SU-DHL-6 (cell line): ENCODE measurements around the gene RALY.

Source experiments
- H2AFZ ChIP-seq: fragments of 200-600 bp; sonication (generic); 2 replicates; pipeline ENCODE4 v1.6.1; 2014; ENCODE audit warnings: low read depth, mild to moderate bottlenecking, moderate library complexity, mixed read lengths, antibody characterized with exemption, low read length; ENCODE audit not compliant: severe bottlenecking
- H3F3A ChIP-seq: fragments of 200-600 bp; shearing (Covaris generic); 2 replicates; pipeline ENCODE4 v1.6.0; 2016; ENCODE audit warnings: antibody characterized with exemption, mild to moderate bottlenecking; ENCODE audit not compliant: insufficient read depth
- H3K27ac ChIP-seq: fragments of 200-600 bp; sonication (generic); 2 replicates; pipeline ENCODE4 v1.5.1; 2016; ENCODE audit warnings: low read depth, mild to moderate bottlenecking, low read length, moderate library complexity, mixed read lengths
- H3K27me3 ChIP-seq: fragments of 200-600 bp; sonication (generic), shearing (Covaris generic); 2 replicates; pipeline ENCODE4 v1.6.0; 2014; ENCODE audit warnings: mild to moderate bottlenecking, low read length
- H3K36me3 ChIP-seq: fragments of 200-600 bp; sonication (generic); 2 replicates; pipeline ENCODE4 v1.6.1; 2014; ENCODE audit warnings: mild to moderate bottlenecking, low read length, mixed read lengths
- H3K4me2 ChIP-seq: fragments of 300-600, 200-600 bp; shearing (Covaris generic), sonication (generic); 2 replicates; pipeline ENCODE4 v1.6.0; 2014; ENCODE audit warnings: low read length, low read depth, mild to moderate bottlenecking; ENCODE audit not compliant: poor library complexity, severe bottlenecking
- H3K4me3 ChIP-seq: fragments of 200-600 bp; sonication (generic); 2 replicates; pipeline ENCODE4 v1.5.1; 2014; ENCODE audit warnings: antibody characterized with exemption, low read length, mild to moderate bottlenecking, mixed read lengths; ENCODE audit not compliant: insufficient read depth, poor library complexity, severe bottlenecking
- H3K79me2 ChIP-seq: fragments of 200-600 bp; sonication (generic); 2 replicates; pipeline ENCODE4 v1.6.1; 2014; ENCODE audit warnings: mild to moderate bottlenecking, low read length, moderate library complexity; ENCODE audit not compliant: insufficient read depth
- H3K9ac ChIP-seq: fragments of 200-600 bp; sonication (generic); 2 replicates; pipeline ENCODE4 v1.7.0; 2014; ENCODE audit warnings: mild to moderate bottlenecking, low read length
- H3K9me2 ChIP-seq: fragments of 200-600 bp; sonication (generic); replicated peaks from 2 replicates; pipeline ENCODE4 v1.6.1; 2014; ENCODE audit warnings: low read length; ENCODE audit not compliant: insufficient read depth
- H3K9me3 ChIP-seq: fragments of 200-600 bp; sonication (generic); 2 replicates; pipeline ENCODE4 v1.6.1; 2014; ENCODE audit warnings: low read length, mixed read lengths; ENCODE audit not compliant: insufficient read depth
- H4K20me1 ChIP-seq: fragments of 200-600 bp; sonication (generic); 2 replicates; pipeline ENCODE4 v1.6.1; 2014; ENCODE audit warnings: low read depth, mild to moderate bottlenecking, antibody characterized with exemption, low read length, moderate library complexity, mixed read lengths
- CTCF ChIP-seq: fragments of 200-600 bp; sonication (generic); IDR thresholded peaks from one replicate; pipeline ENCODE4 v1.5.1; 2017; ENCODE audit warnings: antibody characterized with exemption, mild to moderate bottlenecking, low read length, moderate library complexity; ENCODE audit not compliant: insufficient read depth, poor library complexity, severe bottlenecking
- EZH2phosphoT487 ChIP-seq: fragments of 200-600 bp; sonication (generic), shearing (Covaris generic); conservative IDR thresholded peaks from 2 replicates; pipeline ENCODE4 v1.6.1; 2018; ENCODE audit warnings: mild to moderate bottlenecking, antibody characterized with exemption, low read length, moderate library complexity, mixed read lengths

RALY gene

GRCh38 chr20:34072778-34073177, 79.1 kb downstream of the RALY start:
- Histone ChIP-seq H3F3A (peaks cover 4% of the 10 kb centered on the region; the same call in 1 of the 2 replicates), H3K4me2 (no peak overlapping the region), H3K9ac (no peak overlapping the region), H3K4me3 (no peak overlapping the region), H4K20me1 (no peaks in the 10 kb centered on the region), H3K79me2 (peaks cover 53% of the 10 kb centered on the region), H3K9me2 (no peaks in the 10 kb centered on the region), H3K36me3 (0 out of 2 replicates have a peak, but pooled peaks cover 3% of the 10 kb centered on the region), H2AFZ (no peak overlapping the region), H3K9me3 (no peaks in the 10 kb centered on the region), H3K27ac (no peak overlapping the region), H3K27me3 (no peaks in the 10 kb centered on the region)
- TF ChIP-seq CTCF (no peak), EZH2phosphoT487 (no peak)

- Histone ChIP-seq H3K4me2 (no peak overlapping the region), H4K20me1 (no peaks in the 10 kb centered on the region), H3K27ac (no peak overlapping the region), H3K79me2 (peaks cover 40% of the 10 kb centered on the region), H3K9me2 (no peaks in the 10 kb centered on the region), H3K4me3 (no peak overlapping the region), H3F3A (no peaks in the 10 kb centered on the region; the same call in 1 of the 2 replicates), H3K9me3 (no peaks in the 10 kb centered on the region), H3K36me3 (0 out of 2 replicates have a peak, but pooled peaks cover 3% of the 10 kb centered on the region), H3K27me3 (no peaks in the 10 kb centered on the region), H2AFZ (no peak overlapping the region), H3K9ac (no peak overlapping the region)
- TF ChIP-seq CTCF (no peak), EZH2phosphoT487 (no peak)
These were observed 80.5 kb downstream of the RALY start for GRCh38 chr20:34074101-34074760.

- Histone ChIP-seq H3K9me3 (no peaks in the 10 kb centered on the region), H3K79me2 (peaks cover 26% of the 10 kb centered on the region), H3K27me3 (no peaks in the 10 kb centered on the region), H4K20me1 (no peaks in the 10 kb centered on the region), H3K36me3 (0 out of 2 replicates have a peak, but pooled peaks cover 3% of the 10 kb centered on the region), H3K9me2 (no peaks in the 10 kb centered on the region), H3K9ac (no peak overlapping the region), H2AFZ (no peak overlapping the region), H3F3A (no peaks in the 10 kb centered on the region), H3K4me2 (no peak overlapping the region), H3K27ac (no peak overlapping the region), H3K4me3 (no peak overlapping the region)
- TF ChIP-seq CTCF (no peak), EZH2phosphoT487 (no peak)
These were observed 81.9 kb downstream of the RALY start for GRCh38 chr20:34075647-34076046.
